GM23248 (cell line): ENCODE measurements around the gene RWDD4.
"Not testable (repeated sequence)": the region's sequence is repeated elsewhere in the genome, so short reads cannot be mapped to it uniquely, and the experiment has no call there.

ENCODE experiments used
- EZH2 ChIP-seq: fragments of 200-600 bp; sonication (generic); IDR thresholded peaks from 2 replicates; pipeline ENCODE4 v1.6.1; 2018; ENCODE audit warnings: antibody characterized with exemption, mild to moderate bottlenecking; ENCODE audit not compliant: insufficient read depth, poor library complexity, severe bottlenecking
- EZH2phosphoT487 ChIP-seq: fragments of 200-600 bp; sonication (generic); IDR thresholded peaks from 2 replicates; pipeline ENCODE4 v1.6.1; 2018; ENCODE audit warnings: antibody characterized with exemption, moderate library complexity, mild to moderate bottlenecking, low read depth; ENCODE audit not compliant: insufficient read depth

- TF ChIP-seq EZH2, EZH2phosphoT487: not testable (repeated sequence)
Observed at GRCh38 chr4:183627286-183627685, 31.7 kb downstream of the RWDD4 start.
